OCI-LY1 (cell line): ENCODE results near the gene C11orf52.

ENCODE experiments used
- CTCF ChIP-seq: fragments of 200-600 bp; sonication (generic), shearing (Covaris generic); IDR thresholded peaks from 2 replicates; pipeline ENCODE4 v1.5.1; 2017; ENCODE audit warnings: mild to moderate bottlenecking, antibody characterized with exemption, low read length, moderate library complexity, mixed read lengths
- EZH2 ChIP-seq: fragments of 200-600 bp; sonication (generic), shearing (Covaris generic); IDR thresholded peaks from 2 replicates; pipeline ENCODE4 v1.8.0; 2017; ENCODE audit warnings: borderline replicate concordance, mixed run types, mild to moderate bottlenecking, antibody characterized with exemption, low read length, moderate library complexity, mixed read lengths

GRCh38 chr11:111908639-111909305, 9.9 kb upstream of the C11orf52 start:
- TF ChIP-seq EZH2 (no peak), CTCF (no peak)
